NCI-H1417 (cell line): Measurements from ENCODE around the gene PSPH.

Experiments used
- DNase-seq, 3 experiments: peaks; one replicate each; lab custom pipeline; 2025; lab: John Stamatoyannopoulos, UW

Gene PSPH

DNA sequence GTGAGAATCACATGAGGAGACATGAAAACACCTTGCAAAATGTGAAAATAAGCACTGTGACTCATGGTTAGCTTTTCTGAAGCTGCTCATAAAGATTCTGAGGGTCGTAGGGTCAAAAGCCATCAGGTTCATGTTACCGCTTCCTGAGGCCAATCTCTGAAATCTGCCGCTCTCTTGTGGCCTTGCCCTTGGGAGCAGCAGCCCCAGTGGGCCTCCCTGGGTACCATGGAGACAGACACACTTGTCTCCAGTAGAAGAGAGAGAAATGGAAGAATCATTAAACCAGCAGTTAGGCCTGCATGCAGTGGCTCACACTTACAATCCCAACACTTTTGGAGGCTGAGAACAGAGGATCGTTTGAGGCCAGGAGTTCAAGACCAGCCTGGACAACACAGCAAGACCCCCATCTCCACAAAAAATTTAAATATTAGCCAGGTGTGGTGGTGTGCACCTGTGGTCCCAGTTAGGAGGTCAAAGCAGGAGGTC, 44.0 kb downstream of the PSPH start:
- peak in 2 of 3 experiments; percentile 4 to 48 for DNase-seq

DNA sequence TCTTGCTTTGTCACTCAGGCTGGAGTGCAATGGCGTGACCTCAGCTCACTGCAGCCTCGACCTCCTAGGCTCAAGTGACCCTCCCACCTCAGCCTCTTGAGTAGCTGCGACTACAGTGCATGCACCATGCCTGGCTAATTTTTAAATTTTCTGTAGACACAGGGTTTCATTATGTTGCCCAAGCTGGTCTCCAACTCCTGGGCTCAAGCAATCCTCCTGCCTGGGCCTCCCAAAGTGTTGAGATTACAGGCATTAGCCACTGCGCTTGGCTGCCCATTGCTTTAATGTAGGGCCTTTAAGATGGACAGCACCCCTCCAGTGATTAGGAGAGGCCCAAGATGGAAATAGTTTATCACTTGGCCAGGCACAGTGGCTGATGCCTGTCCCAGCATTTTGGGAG, 47.5 kb downstream of the PSPH start:
- DNase-seq = no peak

- no peak for DNase-seq
These were observed 54.3 kb downstream of the PSPH start for GRCh38 chr7:55996856-55997500.

GRCh38 chr7:55992346-55992745, 58.9 kb downstream of the PSPH start:
- DNase-seq = no peak

DNA sequence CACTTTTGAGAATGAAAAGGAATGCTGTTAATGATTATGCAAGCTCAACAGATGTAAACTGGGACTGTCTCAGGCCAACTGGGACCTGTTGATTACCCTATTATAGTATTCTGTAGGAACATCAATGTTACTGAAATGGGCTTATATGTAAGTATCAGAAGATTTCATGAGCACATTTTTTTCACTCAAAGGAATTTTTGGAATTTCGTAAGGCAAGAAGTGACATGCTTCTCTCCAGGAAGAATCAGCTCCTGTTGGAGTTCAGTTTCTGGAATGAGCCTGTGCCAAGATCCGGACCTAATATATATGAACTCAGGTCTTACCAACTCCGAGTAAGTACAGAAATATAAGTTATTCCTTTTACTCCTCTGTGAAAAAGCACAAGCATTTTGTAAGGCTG, 67.7 kb downstream of the PSPH start:
- no peak for DNase-seq

GRCh38 chr7:55980266-55980665, 71.0 kb downstream of the PSPH start:
- no peak for DNase-seq

DNA sequence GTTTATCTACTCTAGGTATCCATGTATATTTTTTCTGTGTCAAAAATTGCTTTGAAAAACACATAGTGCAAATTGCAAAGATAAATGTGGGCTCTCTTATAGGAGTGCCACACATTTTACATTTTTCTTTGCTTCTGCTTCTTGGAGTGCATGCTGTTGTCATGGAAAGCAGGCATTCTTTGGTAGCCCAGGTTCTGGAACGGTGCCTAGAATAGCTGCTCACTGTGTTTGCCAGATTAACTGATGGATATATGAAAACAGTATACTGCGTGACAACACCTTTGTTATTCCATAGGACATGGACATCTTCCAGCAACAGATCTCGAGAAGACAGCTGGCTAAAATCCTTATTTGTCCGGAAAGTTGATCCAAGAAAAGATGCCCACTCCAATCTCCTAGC, 73.4 kb downstream of the PSPH start:
- peak in 1 of 3 experiments; percentile 64 for DNase-seq

DNA sequence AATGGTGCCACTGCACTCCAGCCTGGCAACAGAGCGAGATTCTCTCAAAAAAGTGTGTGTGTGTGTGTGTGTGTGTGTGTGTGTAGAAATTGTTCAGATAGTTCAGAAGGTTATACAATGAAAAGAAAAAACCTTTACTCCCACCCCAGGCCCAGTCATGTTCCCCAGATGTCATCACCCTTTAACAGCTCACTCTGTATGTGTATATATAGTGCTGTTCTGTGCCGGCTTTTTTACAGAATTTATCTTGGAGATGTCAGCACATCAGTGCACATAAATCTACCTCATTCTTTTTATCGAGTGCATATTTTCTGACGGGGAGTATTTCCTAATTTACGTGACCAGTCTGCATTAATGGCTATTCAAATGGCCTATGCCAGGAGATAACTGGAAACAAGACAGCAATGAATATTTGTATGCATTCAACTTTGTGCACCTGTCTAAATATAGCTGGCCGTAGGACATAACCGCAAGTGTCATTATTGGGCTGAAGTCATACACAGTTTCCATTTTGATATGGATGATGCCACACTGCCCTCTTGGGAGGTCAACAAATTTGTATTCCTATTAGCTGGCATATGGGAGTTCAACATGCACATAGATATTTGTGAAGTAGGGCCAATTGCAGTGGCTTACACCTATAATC, 75.1 kb downstream of the PSPH start:
- peak in 2 of 3 experiments; percentile 15 to 63 for DNase-seq

DNA sequence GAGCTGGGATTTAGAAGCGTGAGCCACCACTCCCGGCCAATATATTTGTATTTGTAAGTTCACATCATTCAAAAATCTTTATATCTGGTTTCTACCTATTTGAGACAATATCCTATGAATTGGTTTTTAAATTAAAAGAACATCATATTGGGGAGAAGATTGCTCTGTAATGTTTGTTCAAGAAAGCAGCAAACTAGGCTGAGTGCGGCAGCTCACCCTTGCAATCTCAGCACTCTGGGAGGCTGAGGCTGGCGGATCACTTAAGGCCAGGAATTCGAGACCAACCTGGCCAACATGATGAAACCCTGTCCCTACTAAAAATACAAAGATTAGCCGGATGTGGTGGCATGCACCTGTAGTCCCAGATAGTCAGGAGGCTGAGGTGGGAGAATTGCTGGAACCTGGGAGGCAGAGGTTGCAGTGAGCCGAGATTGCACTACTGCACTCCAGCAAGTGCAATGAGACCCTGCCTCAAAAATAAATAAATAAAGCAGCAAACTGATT, 77.4 kb downstream of the PSPH start:
- DNase-seq = no peak

- peak in 1 of 3 experiments; percentile 25 for DNase-seq
These were observed 80.3 kb downstream of the PSPH start for GRCh38 chr7:55970978-55971377.

GRCh38 chr7:55970561-55970960, 80.7 kb downstream of the PSPH start:
- DNase-seq = no peak

DNA sequence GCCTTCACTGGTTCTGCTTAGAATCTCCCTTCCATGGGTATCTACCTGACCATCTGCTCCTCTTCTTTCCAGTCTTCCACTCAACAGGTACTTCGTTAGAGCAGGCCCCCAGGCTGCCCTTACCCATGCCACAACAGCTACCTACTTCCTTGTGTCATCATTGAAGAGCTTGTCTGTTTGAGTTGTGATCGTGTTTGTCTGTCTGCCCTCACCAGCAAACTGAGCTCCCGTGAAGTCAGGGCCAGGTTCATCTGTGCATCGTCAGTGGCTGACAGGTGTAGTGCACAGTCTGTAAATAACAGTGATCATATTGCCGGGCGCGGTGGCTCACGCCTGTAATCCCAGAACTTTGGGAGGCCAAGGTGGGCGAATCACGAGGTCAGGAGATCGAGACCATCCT, 81.9 kb downstream of the PSPH start:
- DNase-seq = no peak

GRCh38 chr7:55966851-55967250, 84.4 kb downstream of the PSPH start:
- DNase-seq = no peak

- no peak for DNase-seq
These were observed 85.3 kb downstream of the PSPH start for GRCh38 chr7:55965805-55966421.

DNA sequence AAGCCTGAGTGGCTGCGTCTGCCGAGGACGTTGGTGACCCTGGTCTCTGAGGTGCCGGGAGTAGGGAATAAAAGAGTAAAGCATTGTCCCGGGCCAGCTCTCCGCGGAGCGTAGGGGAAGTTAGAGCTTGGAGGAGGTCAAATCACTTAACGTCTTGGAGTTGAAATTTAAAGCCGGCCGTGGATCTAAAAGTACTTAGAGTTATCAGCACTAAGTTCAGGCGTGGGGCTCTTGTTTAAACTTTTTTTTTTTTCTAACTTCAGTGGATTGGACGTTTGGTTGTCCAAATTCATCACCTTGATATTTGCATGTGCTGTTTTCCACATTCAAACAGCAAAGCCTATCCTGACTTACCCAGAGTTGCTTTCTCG, 86.2 kb downstream of the PSPH start:
- DNase-seq = no peak

- peak; percentile 81 to 90 (median 83) for DNase-seq
These were observed 86.8 kb downstream of the PSPH start, which contains the start of gene NIPSNAP2 for GRCh38 chr7:55964261-55965099. NIPSNAP2 (plus strand) TSS chr7:55964585; CDS start chr7:55964610, 25 bp downstream.

DNA sequence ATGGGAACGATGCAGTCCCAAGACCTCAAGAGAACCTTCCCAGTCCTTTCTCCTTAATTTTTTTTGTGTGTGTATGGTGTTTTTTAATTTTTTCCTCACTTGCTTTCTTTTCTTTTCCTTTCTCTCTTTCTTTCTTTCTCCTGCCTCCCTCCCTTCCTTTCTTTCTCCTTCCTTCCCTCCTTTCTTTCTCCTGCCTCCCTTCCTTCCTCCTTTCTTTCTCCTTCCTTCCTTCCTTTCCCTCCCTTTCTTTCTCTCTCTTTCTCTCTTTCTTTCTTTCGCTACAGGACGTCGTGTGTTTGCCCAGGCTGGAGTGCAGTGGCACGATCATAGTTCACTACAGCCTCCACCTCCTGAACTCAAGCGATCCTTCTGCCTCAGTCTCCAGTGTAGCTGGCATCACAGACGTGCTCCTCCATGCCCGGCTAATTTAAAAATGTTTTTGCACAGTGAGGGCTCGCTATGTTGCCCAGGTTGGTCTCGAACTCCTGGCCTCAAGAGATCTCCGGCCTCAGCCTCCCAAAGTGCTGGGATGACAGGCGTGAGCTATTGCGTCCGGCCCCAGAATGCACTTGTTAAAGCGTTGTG, 87.6 kb downstream of the PSPH start:
- DNase-seq = no peak

GRCh38 chr7:55962014-55962413, 89.2 kb downstream of the PSPH start:
- no peak for DNase-seq
